NCI-H187 (cell line): ENCODE data around the gene TAF9.
"Not testable (repeated sequence)": the region's sequence is repeated elsewhere in the genome, so short reads cannot be mapped to it uniquely, and the experiment has no call there.

Experiments
- DNase-seq, 2 experiments: peaks; one replicate each; lab custom pipeline; 2025; lab: John Stamatoyannopoulos, UW

The TAF9 gene

DNA sequence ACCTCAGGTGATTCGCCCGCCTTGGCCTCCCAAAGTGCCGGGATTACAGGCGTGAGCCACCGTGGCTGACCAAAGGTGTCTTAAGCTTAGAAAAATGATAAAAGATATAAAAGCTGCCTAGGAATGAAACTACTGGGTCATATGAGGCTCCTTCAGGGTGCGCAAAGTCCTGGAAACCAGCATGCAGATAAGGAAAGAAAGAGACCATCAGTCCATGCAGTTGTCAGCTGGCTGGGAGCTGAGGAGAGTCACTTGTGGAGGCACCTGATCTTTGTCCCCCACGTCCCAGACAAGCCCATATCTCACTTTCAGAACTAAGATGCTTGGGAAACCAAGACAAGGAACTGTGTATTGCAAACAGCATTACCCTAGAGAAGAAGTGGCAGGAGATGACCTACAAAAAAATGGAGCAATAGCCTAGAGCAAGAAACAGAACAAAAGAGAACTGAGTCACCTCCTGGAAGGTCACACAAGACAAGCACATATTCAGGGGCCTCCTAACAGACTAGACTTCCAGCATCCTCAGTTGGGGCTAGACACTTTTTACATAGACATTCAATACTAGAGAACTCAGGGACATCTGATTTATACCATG lies 33.9 kb downstream of the TAF9 start:
- DNase-seq: no peak

DNA sequence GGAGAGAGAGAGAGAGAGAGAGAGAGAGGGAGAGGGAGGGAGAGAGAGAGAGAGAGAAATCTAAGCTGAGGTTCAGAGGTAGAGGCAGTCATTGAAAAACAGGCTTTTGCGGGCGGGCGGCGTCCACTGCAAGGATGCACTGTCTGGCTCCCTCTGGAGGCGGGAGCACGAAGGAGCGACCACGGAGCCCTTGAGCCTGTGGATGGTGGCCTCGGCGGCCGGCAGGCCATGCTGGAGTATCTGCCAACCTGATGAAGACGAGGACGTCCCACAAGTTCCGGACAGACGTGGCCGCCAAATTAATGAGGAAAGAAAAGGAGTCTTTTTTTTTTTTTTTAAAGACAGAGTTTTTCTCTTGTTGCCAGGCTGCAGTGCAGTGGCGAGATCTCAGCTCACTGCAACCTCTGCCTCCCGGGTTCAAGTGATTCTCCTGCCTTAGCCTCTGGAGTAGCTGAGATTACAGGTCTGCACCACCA lies 34.5 kb downstream of the TAF9 start:
- peak; percentile 42 to 59 for DNase-seq

DNA sequence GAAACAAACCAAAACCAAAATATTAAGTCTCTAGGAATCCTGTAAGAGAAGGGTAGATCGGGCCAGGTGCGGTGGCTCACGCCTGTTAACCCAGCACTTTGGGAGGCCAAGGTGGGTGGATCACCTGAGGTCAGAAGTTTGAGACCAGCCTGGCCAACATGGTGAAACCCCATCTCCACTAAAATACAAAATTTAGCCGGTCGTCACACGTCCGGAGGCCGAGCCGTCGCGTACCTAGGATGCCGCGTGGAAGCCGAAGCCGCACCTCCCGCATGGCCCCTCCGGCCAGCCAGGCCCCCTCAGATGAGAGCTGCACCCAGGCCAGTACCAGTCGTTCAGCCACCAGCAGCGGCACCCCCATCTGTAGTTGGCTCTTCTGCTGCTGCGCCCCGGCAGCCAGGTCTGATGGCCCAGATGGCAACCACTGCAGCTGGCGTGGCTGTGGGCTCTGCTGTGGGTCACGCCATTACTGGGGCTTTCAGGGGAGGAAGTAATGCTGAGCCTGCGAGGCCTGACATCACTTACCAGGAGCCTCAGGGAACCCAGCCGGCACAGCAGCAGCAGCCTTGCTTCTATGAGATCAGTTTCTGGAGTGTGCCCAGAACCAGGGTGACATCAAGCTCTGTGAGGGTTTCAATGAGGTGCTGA lies 35.5 kb downstream of the TAF9 start:
- not testable (repeated sequence) for DNase-seq

DNA sequence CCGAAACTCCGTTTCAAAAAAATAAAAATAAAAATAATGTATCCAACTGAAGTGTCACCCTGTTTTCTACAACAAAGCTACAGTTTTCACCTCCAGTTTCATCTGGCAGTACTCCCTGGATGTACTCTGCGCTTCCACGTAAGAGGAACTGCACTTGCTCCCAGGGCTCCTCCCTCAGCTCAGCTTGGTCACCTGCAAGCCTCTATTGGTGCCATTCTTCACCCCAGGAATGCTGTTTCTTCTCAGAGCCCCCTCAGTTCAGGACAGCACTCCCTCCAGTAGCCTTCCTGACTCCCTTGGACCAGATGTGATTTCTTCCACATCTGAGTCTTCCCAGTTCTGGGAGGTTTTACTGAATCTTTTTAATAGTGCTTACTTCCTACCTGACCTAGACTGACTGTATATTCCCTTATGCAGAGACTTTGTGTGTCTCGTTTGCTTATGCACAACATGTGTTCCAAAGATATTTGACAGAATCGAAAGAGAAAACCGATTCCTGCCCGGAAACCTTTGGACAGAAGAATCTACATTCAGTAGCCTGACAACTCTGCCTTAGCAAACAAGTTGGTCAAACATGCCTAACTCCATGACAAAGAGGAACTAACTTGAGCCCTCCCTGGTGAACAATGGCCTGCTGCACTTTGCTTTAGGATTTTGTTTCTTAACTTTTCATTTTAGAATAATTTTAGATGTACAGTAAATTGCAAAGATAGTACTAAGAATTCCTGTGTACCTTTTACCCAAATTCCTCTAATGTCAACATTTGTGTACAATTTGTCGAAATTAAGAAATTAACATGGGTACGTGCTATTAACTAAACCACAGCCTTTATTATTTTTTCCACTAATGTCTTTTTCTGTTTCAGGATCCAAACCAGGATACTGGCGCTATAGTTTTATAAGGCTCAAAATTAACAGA lies 37.5 kb downstream of the TAF9 start:
- DNase-seq: no peak

DNA sequence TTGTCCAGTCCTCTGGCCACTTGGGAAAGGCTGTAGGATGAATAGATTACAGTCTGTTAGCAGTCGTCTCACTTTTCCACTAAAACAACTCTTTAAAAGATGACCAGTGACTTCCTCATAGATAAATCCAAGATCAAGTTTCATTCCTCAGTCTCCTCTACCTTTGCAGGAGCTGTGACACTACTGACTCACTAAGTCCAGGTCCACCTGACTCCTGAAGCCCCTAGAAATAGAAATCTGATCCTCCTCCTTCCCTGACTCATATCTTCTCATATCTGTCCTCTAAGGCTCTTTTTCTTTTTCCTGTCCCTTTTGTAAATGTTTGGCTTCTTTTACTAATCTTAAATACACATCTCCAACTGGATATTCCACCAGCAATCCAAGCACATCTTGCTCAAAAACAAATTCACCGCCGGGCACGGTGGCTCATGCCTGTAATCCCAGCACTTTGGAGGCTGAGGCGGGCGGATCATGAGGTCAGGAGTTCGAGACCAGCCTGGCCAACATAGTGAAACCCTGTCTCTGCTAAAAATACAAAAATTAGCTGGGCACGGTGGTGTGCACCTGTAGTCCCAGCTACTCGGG lies 39.3 kb downstream of the TAF9 start:
- DNase-seq: no peak

DNA sequence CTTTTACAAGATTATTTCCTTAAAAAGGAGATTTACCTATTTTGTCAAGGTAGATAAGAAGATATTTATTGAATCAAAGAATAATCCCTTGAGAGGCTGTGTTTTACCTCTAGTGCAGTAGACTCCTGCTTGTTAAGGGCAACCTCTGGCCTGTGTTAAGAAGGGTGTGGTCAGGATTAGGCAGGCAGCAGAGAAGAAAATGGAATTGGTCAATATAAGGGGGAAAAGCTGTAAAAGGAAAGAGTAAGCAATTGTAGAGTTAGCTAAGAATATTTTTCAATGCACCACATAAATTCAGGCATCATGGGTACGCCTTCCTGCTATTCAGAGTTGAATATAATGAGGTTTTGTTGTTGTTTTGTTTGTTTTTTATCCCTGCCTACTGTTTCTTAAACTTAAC lies 43.0 kb downstream of the TAF9 start:
- DNase-seq: no peak

DNA sequence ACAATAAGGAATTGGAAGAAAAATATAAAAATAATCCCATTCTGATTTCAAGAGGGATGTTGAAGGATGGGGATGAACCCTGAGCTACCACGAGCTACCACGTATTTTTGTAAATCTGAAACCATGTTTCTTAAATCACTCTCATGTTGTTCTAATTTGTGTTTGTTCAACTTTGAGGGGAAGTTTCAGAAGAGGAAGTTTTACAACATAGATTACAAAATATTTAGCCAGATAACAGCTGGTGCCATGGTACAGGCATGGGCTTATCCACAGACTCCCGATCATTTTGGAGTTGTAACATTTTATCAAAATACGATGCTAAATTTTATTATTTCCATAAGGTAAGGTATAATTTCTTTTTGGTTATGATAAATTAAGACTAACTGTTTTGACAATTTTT lies 51.9 kb downstream of the TAF9 start:
- no peak for DNase-seq

DNA sequence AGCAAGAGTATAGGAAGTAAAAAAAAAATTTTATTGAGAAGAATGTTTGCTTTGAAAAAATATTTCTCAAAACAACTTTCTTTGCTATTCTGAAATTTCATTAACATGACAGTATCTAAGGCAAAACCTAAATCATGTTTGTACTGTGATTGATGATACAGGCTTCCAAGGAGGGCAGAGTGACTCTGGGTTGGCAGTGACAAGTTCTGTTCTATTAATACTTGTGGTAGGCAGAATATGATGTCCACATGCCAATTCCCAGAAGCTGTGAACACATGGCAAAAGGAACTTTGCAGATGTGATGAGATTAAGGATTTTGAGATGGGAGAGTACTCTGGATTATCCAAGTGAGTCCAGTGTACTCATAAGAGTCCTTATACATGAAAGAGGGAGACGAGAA lies 53.3 kb downstream of the TAF9 start:
- no peak for DNase-seq
